Skeletal muscle cell (primary cell): ENCODE data around the gene CHST12.

ENCODE experiments used
- DNase-seq: peaks from one replicate; pipeline ENCODE4 v3.0.0-alpha.2; 2010; ENCODE audit warnings: low read depth
- H3K4me3 ChIP-seq: 2 replicates; pipeline ENCODE4 v1.5.1; 2011; ENCODE audit warnings: low read depth, mild to moderate bottlenecking, control low read depth, low read length, moderate library complexity

CHST12 gene

GRCh38 chr7:2474224-2474623, 70.8 kb downstream of the CHST12 start:
- no peak overlapping the region for H3K4me3 ChIP-seq

GRCh38 chr7:2474813-2475677, 71.6 kb downstream of the CHST12 start:
- no peak overlapping the region for H3K4me3 ChIP-seq
- DNase-seq: no peak

More at GRCh38 chr7:2474224-2474623, 70.8 kb downstream of the CHST12 start:
- no peak for DNase-seq

GRCh38 chr7:2475678-2476015, 72.2 kb downstream of the CHST12 start:
- H3K4me3 ChIP-seq: no peak overlapping the region
- DNase-seq: no peak

- DNase-seq: no peak
Observed at GRCh38 chr7:2476298-2476697, 72.9 kb downstream of the CHST12 start, which contains the start of gene GRIFIN. TSS of gene GRIFIN (minus strand) at chr7:2476398. CDS start at chr7:2476383, 15 bp downstream.

GRCh38 chr7:2476776-2477446, 73.5 kb downstream of the CHST12 start:
- H3K4me3 ChIP-seq: no peak overlapping the region

More at GRCh38 chr7:2476298-2476697, 72.9 kb downstream of the CHST12 start, which contains the start of gene GRIFIN:
- no peak within 1 kb of the TSS for H3K4me3 ChIP-seq

GRCh38 chr7:2477447-2478398, 74.3 kb downstream of the CHST12 start:
- no peak overlapping the region for H3K4me3 ChIP-seq
- DNase-seq: no peak

More at GRCh38 chr7:2476776-2477446, 73.5 kb downstream of the CHST12 start:
- no peak for DNase-seq

- H3K4me3 ChIP-seq: no peak overlapping the region
- DNase-seq: no peak
Observed at GRCh38 chr7:2478399-2478785, 75.0 kb downstream of the CHST12 start.

GRCh38 chr7:2478800-2479199, 75.4 kb downstream of the CHST12 start:
- H3K4me3 ChIP-seq: no peak overlapping the region
- no peak for DNase-seq

- no peak for DNase-seq
- H3K4me3 ChIP-seq: no peak overlapping the region
Observed at GRCh38 chr7:2479276-2480069, 76.1 kb downstream of the CHST12 start.

GRCh38 chr7:2480070-2480408, 76.6 kb downstream of the CHST12 start:
- DNase-seq: no peak
- no peak overlapping the region for H3K4me3 ChIP-seq

GRCh38 chr7:2481195-2481594, 77.8 kb downstream of the CHST12 start:
- no peak for DNase-seq
- H3K4me3 ChIP-seq: no peak overlapping the region

GRCh38 chr7:2482725-2483451, 79.5 kb downstream of the CHST12 start:
- no peak for DNase-seq
- no peak overlapping the region for H3K4me3 ChIP-seq

- DNase-seq: no peak
Observed at GRCh38 chr7:2483494-2483893, 80.1 kb downstream of the CHST12 start.

GRCh38 chr7:2484868-2485267, 81.5 kb downstream of the CHST12 start:
- no peak for DNase-seq
- no peak overlapping the region for H3K4me3 ChIP-seq

More at GRCh38 chr7:2483494-2483893, 80.1 kb downstream of the CHST12 start:
- H3K4me3 ChIP-seq: no peak overlapping the region

GRCh38 chr7:2487586-2488271, 84.3 kb downstream of the CHST12 start:
- DNase-seq: no peak
- no peak overlapping the region for H3K4me3 ChIP-seq

- DNase-seq: no peak
- H3K4me3 ChIP-seq: no peak overlapping the region
Observed at GRCh38 chr7:2488272-2488645, 84.8 kb downstream of the CHST12 start.

- DNase-seq: no peak
- no peak overlapping the region for H3K4me3 ChIP-seq
Observed at GRCh38 chr7:2488681-2489080, 85.3 kb downstream of the CHST12 start.

GRCh38 chr7:2490181-2490651, 86.8 kb downstream of the CHST12 start:
- H3K4me3 ChIP-seq: no peak overlapping the region
- no peak for DNase-seq
